ENCODE measurements around the gene POPDC2. TPM values are rescaled to one million over a fixed set of nuclear protein-coding genes. Genes with fewer than 3 reads are reported as not detected.

Gene POPDC2
- total and polyA plus RNA-seq, 10 of the 15 experiments (the other 5 are each of a cell fraction or from before 2014, with no cell fraction given), result 1.8 to 12.7 (median 3.5) TPM

- TF ChIP-seq SIX5 (IDR thresholded peaks at IDR 0.05; ENCODE audit: low read depth, low read length, severe bottlenecking), result no peak
Measured at GRCh38 chr3:119683421-119683820, 23.0 kb upstream of the POPDC2 start (continued).

DNA sequence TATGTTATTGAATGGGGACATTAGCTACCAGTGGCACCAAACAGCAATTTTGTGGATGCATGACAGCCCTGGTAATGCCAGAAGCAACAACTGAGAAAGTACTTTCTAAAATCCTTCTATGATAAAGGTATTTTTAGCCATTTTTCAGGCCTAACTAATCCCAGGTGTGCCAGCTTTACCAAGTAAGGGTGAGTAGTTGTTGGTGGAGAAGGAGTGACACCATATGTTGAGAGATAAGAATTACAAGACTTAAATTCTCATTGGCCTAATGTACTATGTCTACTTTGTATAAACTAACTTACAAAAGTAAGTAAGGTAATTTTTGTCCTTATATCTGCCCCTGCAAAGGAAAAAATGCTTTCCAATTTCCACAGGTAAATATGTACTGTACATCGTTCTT is 20.9 kb upstream of the POPDC2 start:
- POLR2A ChIA-PET, result interaction anchor here (1.1 to 8.3 kb wide), 7 partner anchors 15 to 355 kb away, joined by 3 to 104 read pairs (median 5); no protein-coding TSS in a partner anchor

More for the DNA sequence above, 20.9 kb upstream of the POPDC2 start:
- SMC1A ChIA-PET (ENCODE audit: uncharacterized antibody, unreplicated experiment), result interaction anchor here (0.7 to 14.0 kb wide), 58 partner anchors 8 to 801 kb away, joined by 3 to 329 read pairs (median 4); partner anchors contain the start of genes ARHGAP31, B4GALT4, CD80 and PLA1A
- FAIRE-seq (peak; percentile 66), ATAC-seq (peak; percentile 39), DNase-seq (ENCODE audit: low read depth, low spot score) (no peak)
- H3K27me3 ChIP-seq (replicated peaks in 1 of 2; ENCODE audit: control insufficient read depth in 2 of 2, insufficient read depth in 2 of 2, low read length in 1 of 2), result no peaks in the 10 kb centered on the region
- intact Hi-C loops (cut with micrococcal nuclease; ENCODE audit: unreplicated experiment), result loop anchor here (1.0 kb wide), 4 partner anchors 406 to 797 kb away; no protein-coding TSS in a partner anchor
- no TSS peak for BruUV-seq (replicated peaks)
- peak overlapping the region; percentile 6 for H2AFZ ChIP-seq (ENCODE audit: control insufficient read depth, low read depth, low read length)
- no peaks in the 10 kb centered on the region; the same call in 2 of the 3 replicates for H3K9me3 ChIP-seq (replicated peaks; ENCODE audit: control insufficient read depth, insufficient read depth, low read length)
- H3K4me1 ChIP-seq (ENCODE audit: control insufficient read depth, insufficient read depth, low read length), result peaks cover 6% of the 10 kb centered on the region
- H3K4me3 ChIP-seq, result no peak overlapping the region
- TF ChIP-seq RAD21 (IDR thresholded peaks at IDR 0.05; ENCODE audit: insufficient read depth, low read depth, low read length) (peak; percentile 93), FOXM1 (IDR thresholded peaks at IDR 0.05; ENCODE audit: low read depth, low read length) (peak; percentile 64), CBX5 (IDR thresholded peaks at IDR 0.05; ENCODE audit: low read depth) (0 out of 2 replicates have a peak, but pooled peaks have one; percentile 39), BACH1 (IDR thresholded peaks at IDR 0.05; ENCODE audit: borderline replicate concordance) (no peak), RCOR1 (conservative IDR thresholded peaks at IDR 0.05; ENCODE audit: low read depth, low read length) (no peak), SMC3 (IDR thresholded peaks at IDR 0.05; ENCODE audit: borderline replicate concordance, low read length) (peak; percentile 93), CUX1 (IDR thresholded peaks at IDR 0.05; ENCODE audit: insufficient replicate concordance, low read depth, low read length) (no peak)
- TF ChIP-seq, protein P1, sequence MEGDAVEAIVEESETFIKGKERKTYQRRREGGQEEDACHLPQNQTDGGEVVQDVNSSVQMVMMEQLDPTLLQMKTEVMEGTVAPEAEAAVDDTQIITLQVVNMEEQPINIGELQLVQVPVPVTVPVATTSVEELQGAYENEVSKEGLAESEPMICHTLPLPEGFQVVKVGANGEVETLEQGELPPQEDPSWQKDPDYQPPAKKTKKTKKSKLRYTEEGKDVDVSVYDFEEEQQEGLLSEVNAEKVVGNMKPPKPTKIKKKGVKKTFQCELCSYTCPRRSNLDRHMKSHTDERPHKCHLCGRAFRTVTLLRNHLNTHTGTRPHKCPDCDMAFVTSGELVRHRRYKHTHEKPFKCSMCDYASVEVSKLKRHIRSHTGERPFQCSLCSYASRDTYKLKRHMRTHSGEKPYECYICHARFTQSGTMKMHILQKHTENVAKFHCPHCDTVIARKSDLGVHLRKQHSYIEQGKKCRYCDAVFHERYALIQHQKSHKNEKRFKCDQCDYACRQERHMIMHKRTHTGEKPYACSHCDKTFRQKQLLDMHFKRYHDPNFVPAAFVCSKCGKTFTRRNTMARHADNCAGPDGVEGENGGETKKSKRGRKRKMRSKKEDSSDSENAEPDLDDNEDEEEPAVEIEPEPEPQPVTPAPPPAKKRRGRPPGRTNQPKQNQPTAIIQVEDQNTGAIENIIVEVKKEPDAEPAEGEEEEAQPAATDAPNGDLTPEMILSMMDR (IDR thresholded peaks at IDR 0.05 in 2 of 3, conservative IDR thresholded peaks at IDR 0.05 in 1 of 3; ENCODE audit: control insufficient read depth in 2 of 3, extremely low read depth in 1 of 3, insufficient read depth in 1 of 3, low read depth in 3 of 3, low read length in 3 of 3), result peak; percentile 51 to 83 (median 57); a peak in 4 of 6 replicates
- no peak overlapping the region for H3K4me2 ChIP-seq (ENCODE audit: control insufficient read depth, insufficient read depth)
- no peak overlapping the region; the same call in 1 of the 2 replicates for H3K27ac ChIP-seq (ENCODE audit: control insufficient read depth, insufficient read depth)
- no peak overlapping the region for H3K9ac ChIP-seq (ENCODE audit: control insufficient read depth, insufficient read depth, low read length)
- H4K20me1 ChIP-seq (ENCODE audit: control insufficient read depth, insufficient read depth), result no peaks in the 10 kb centered on the region
- peaks cover 11% of the 10 kb centered on the region for H3K79me2 ChIP-seq (ENCODE audit: control insufficient read depth, insufficient read depth, low read length)
- RAD21 ChIA-PET (ENCODE audit: unreplicated experiment), result interaction anchor here (0.6 to 7.7 kb wide), 34 partner anchors 9 to 797 kb away, joined by 3 to 158 read pairs (median 5); partner anchors contain the start of genes B4GALT4, CD80, IGSF11 and TIMMDC1
- CTCF ChIA-PET, result interaction anchor here (0.6 to 12.2 kb wide), 72 partner anchors 9 to 894 kb away, joined by 3 to 296 read pairs (median 5); partner anchors contain the start of genes B4GALT4, CD80, IGSF11 and TEX55
- H3K36me3 ChIP-seq (ENCODE audit: control insufficient read depth in 2 of 2, insufficient read depth in 2 of 2, low read length in 1 of 2), result no peaks in the 10 kb centered on the region
- WGBS (ENCODE audit: insufficient coverage, insufficient replicate concordance, low lambda C conversion rate, missing lambda C conversion rate), result 0% methylated on average over 1 of the region's 1 CpG
- in situ Hi-C loops (cut with MboI), result loop anchor here (10.0 to 25.0 kb wide), 2 partner anchors 394 to 536 kb away; partner anchors contain the start of genes ARHGAP31 and TEX55
